Tibial nerve (tissue), 4 donors: ENCODE results near the gene KAZN.
A peak's percentile ranks its signal among the peaks of the same experiment; 100 is the strongest.

Experiments used
- EP300 ChIP-seq, 2 donors: sonication (generic); formaldehyde crosslinking; IDR thresholded peaks; one replicate each; pipeline ENCODE4 v1.6.1; 2017; ENCODE audit warnings: antibody characterized with exemption in 2 of 2, mild to moderate bottlenecking in 1 of 2
- POLR2A ChIP-seq, 2 donors: fragments of 450-650 bp; IDR thresholded peaks; one replicate each; pipeline ENCODE4 v1.6.1; 2017; ENCODE audit warnings: antibody characterized with exemption in 2 of 2, mild to moderate bottlenecking in 2 of 2, moderate library complexity in 2 of 2
- TF ChIP-seq, protein P1 (sequence below), 5 experiments: fragments of 200-600 bp in 3 of 5; fragments of 450-650 bp in 2 of 5; sonication (generic) in 3 of 5; IDR thresholded peaks; one replicate each; pipeline ENCODE4 v1.5.1; 2016 to 2019; ENCODE audit warnings: antibody characterized with exemption in 5 of 5, mild to moderate bottlenecking in 3 of 5, moderate library complexity in 2 of 5

DNA sequence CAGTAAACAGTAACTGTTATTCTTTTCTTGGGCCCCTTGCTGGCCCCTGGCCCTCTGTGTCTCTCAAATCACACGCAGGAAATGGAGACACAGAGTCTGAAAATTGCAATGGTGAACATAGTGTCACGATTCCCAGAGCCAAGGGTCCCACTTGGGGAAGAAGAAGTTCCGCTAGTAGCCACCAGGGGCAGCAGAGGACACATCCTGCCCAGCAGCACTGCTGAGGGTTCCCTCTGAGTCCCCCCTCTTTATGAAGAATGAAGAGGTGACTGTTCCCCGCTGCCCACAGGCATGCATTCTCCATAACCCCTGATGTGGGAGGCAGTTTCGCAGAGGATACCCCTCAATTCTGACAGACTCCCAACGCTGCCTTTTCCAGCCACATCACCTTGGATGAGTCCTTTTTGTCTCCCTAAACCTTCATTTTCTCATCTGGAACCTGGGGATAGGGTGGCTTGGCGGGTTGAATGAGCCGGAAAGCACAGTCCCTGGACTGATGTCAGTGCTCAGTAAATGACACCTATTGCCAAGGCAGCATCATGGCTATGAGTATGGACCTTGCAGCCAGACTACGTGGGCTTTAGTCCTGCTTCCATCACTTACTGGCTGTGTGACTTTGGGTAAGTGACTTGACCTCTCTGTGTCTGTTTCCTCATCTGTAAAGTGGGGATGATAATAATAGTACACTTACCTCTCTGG lies 317.0 kb downstream of the KAZN start:
- TF ChIP-seq, protein P1, sequence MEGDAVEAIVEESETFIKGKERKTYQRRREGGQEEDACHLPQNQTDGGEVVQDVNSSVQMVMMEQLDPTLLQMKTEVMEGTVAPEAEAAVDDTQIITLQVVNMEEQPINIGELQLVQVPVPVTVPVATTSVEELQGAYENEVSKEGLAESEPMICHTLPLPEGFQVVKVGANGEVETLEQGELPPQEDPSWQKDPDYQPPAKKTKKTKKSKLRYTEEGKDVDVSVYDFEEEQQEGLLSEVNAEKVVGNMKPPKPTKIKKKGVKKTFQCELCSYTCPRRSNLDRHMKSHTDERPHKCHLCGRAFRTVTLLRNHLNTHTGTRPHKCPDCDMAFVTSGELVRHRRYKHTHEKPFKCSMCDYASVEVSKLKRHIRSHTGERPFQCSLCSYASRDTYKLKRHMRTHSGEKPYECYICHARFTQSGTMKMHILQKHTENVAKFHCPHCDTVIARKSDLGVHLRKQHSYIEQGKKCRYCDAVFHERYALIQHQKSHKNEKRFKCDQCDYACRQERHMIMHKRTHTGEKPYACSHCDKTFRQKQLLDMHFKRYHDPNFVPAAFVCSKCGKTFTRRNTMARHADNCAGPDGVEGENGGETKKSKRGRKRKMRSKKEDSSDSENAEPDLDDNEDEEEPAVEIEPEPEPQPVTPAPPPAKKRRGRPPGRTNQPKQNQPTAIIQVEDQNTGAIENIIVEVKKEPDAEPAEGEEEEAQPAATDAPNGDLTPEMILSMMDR (IDR thresholded peaks at IDR 0.05): peak; percentile 60 to 85 (median 71)
- TF ChIP-seq POLR2A (IDR thresholded peaks at IDR 0.05) (no peak), EP300 (IDR thresholded peaks at IDR 0.05) (no peak)
